ENCODE measurements around the gene GXYLT1.
"Not testable (repeated sequence)": the region's sequence is repeated elsewhere in the genome, so short reads cannot be mapped to it uniquely, and the experiment has no call there.

GXYLT1 gene

GRCh38 chr12:42143452-42144157, 1.1 kb downstream of the GXYLT1 start:
- peak; percentile 33 for DNase-seq

- DNase-seq, result no peak
Observed at GRCh38 chr12:42141981-42142606, 2.6 kb downstream of the GXYLT1 start.

GRCh38 chr12:42140901-42141300, 3.8 kb downstream of the GXYLT1 start:
- no peak for DNase-seq

- DNase-seq, result no peak
Observed at GRCh38 chr12:42135259-42135814, 9.3 kb downstream of the GXYLT1 start.

GRCh38 chr12:42130672-42131402, 13.8 kb downstream of the GXYLT1 start:
- no peak for DNase-seq

GRCh38 chr12:42129595-42130204, 15.0 kb downstream of the GXYLT1 start:
- DNase-seq, result peak; percentile 52

GRCh38 chr12:42128888-42129287, 15.8 kb downstream of the GXYLT1 start:
- no peak for DNase-seq

- no peak for DNase-seq
Observed at GRCh38 chr12:42128327-42128726, 16.3 kb downstream of the GXYLT1 start.

- DNase-seq, result no peak
Observed at GRCh38 chr12:42126963-42127362, 17.7 kb downstream of the GXYLT1 start.

GRCh38 chr12:42125388-42125767, 19.3 kb downstream of the GXYLT1 start:
- DNase-seq, result no peak

- DNase-seq, result no peak
Observed at GRCh38 chr12:42124764-42125387, 19.8 kb downstream of the GXYLT1 start.

- DNase-seq, result no peak
Observed at GRCh38 chr12:42119085-42119633, 25.5 kb downstream of the GXYLT1 start.

- DNase-seq, result no peak
Observed at GRCh38 chr12:42118136-42118879, 26.4 kb downstream of the GXYLT1 start.

GRCh38 chr12:42109031-42109430, 35.6 kb downstream of the GXYLT1 start:
- no peak for DNase-seq

GRCh38 chr12:42106791-42107190, 37.9 kb downstream of the GXYLT1 start:
- not testable (repeated sequence) for DNase-seq

- DNase-seq, result no peak
Observed at GRCh38 chr12:42104784-42105183, 39.9 kb downstream of the GXYLT1 start.

- DNase-seq, result no peak
Observed at GRCh38 chr12:42104087-42104486, 40.6 kb downstream of the GXYLT1 start.

- DNase-seq, result no peak
Observed at GRCh38 chr12:42103155-42103554, 41.5 kb downstream of the GXYLT1 start.

GRCh38 chr12:42102720-42103119, 42.0 kb downstream of the GXYLT1 start:
- no peak for DNase-seq

GRCh38 chr12:42099433-42099832, 45.2 kb downstream of the GXYLT1 start:
- DNase-seq, result no peak

- DNase-seq, result no peak
Observed at GRCh38 chr12:42097971-42098370, 46.7 kb downstream of the GXYLT1 start.

GRCh38 chr12:42094277-42094676, 50.4 kb downstream of the GXYLT1 start:
- no peak for DNase-seq

All from NCI-H146 (cell line).